ENCODE measurements around the gene SELENOW.

The SELENOW gene

DNA sequence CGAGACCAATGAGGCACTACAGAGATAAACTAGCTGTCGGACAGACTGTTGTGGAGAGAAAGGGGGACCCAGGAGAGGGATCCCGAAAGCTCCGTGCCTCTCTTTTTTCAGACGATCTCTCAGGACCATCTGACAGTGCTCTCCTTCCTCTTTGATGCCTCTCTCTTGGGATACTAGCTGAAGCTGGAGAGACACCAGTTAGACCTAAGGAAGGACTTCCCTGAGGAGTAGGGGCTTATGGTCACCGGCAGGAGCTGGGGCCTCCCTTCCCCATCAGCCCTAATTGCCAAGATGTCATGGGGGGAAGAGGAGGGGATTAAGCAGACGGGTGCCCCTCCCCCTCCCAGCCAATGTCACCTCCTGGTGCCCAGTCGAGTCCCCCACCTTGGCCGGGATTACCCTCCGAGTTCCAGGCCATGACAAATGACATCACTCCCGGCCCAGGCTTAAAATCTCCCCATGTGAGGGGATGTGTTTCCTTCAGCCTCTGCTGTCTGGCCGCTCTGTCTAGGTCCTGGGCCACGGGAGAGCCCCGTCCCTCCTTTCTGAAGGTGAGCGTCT is 43.0 kb downstream of the SELENOW start, which contains the start of gene CRX:
Gene CRX, plus strand, starts transcription at position 478 of the 561 bp plus-strand sequence. CDS start 12,507 bp downstream, outside the sequence.
- H3K4me3 ChIP-seq (ENCODE audit: low read depth, low read length) = no peak within 1 kb of the TSS
- no peaks in the 10 kb centered on the region for H3K27me3 ChIP-seq (ENCODE audit: control insufficient read depth, insufficient read depth, low read length)
- H3K27ac ChIP-seq (ENCODE audit: low read depth, low read length) = peak within 1 kb of the TSS; percentile 15
- no peaks in the 10 kb centered on the region for H3K36me3 ChIP-seq (ENCODE audit: control insufficient read depth, insufficient read depth, low read length)
- no peaks in the 10 kb centered on the region for H3K9me3 ChIP-seq (ENCODE audit: control insufficient read depth, insufficient read depth, low read length)
- peaks cover 22% of the 10 kb centered on the region for H3K4me1 ChIP-seq (ENCODE audit: control insufficient read depth, insufficient read depth, low read length)
- H3K9ac ChIP-seq (ENCODE audit: low read depth, low read length) = no peak within 1 kb of the TSS

DNA sequence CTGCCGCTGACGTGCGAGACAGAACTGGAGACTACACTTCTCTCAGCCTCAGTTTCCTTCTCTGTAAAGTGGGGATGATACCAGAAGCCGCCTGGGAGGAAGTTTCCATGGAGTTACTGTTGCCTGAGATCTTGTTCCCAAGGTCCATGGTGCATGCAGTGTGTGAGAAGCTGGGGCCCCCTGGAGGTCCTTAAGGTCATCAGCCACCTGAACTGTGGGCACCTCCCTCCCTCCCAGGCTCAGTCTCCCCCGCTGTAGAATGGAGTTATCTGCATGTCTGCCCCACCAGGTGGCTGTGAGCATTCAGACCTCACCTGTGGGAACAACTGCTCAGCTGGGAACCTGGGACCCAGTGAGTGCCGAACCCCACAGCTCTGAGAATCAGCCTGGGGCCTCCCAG is 45.9 kb downstream of the SELENOW start:
- Histone ChIP-seq H3K9me3 (ENCODE audit: control insufficient read depth, insufficient read depth, low read length) (no peaks in the 10 kb centered on the region), H3K27ac (ENCODE audit: low read depth, low read length) (no peak overlapping the region), H3K36me3 (ENCODE audit: control insufficient read depth, insufficient read depth, low read length) (no peaks in the 10 kb centered on the region), H3K9ac (ENCODE audit: low read depth, low read length) (no peak overlapping the region), H3K27me3 (ENCODE audit: control insufficient read depth, insufficient read depth, low read length) (no peaks in the 10 kb centered on the region), H3K4me3 (ENCODE audit: low read depth, low read length) (no peak overlapping the region), H3K4me1 (ENCODE audit: control insufficient read depth, insufficient read depth, low read length) (peaks cover 24% of the 10 kb centered on the region)

DNA sequence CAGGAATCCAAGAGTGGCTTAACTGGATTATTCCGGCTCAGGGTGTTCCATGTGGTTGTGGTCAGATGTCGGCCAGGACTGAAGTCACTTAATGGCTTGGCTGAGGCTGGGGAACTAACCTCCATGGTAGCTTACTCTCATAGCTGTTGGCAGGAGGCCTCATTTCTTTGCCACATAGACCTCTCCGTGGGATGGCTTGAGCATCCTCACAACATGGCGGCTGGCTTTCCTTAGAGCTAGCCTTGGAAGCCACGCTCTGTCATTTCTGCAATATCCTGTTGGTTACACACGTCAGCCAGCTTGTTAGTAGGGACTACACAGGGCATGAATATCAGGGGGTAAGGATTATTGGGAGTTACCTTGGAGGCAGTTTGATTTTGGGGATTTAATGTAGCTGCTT is 48.3 kb downstream of the SELENOW start:
- H3K36me3 ChIP-seq (ENCODE audit: control insufficient read depth, insufficient read depth, low read length) = no peaks in the 10 kb centered on the region
- no peaks in the 10 kb centered on the region for H3K9me3 ChIP-seq (ENCODE audit: control insufficient read depth, insufficient read depth, low read length)
- H3K9ac ChIP-seq (ENCODE audit: low read depth, low read length) = no peak overlapping the region
- no peak overlapping the region for H3K4me3 ChIP-seq (ENCODE audit: low read depth, low read length)
- H3K27ac ChIP-seq (ENCODE audit: low read depth, low read length) = no peak overlapping the region
- H3K27me3 ChIP-seq (ENCODE audit: control insufficient read depth, insufficient read depth, low read length) = no peaks in the 10 kb centered on the region
- peaks cover 5% of the 10 kb centered on the region; the same call in 1 of the 2 replicates for H3K4me1 ChIP-seq (ENCODE audit: control insufficient read depth, insufficient read depth, low read length)

DNA sequence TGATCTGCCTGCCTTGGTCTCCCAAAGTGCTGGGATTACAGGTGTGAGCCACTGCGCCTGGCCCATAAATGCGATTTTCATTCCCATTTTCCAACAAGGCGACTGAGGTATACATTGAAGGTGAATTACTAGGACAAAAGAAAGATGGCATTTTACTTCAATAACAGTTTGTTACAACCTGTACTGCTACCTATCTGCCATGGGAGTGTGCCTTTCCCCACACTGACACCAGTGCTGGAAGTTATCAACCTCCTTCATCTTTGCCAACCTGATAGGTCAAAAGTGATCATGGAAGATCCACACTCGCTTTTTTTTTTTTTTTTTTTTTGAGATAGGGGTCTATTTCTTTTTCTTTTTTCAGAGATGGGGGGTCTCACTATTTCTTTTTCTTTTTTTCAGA is 54.2 kb downstream of the SELENOW start:
- no peak overlapping the region for H3K27ac ChIP-seq (ENCODE audit: low read depth, low read length)
- no peaks in the 10 kb centered on the region for H3K9me3 ChIP-seq (ENCODE audit: control insufficient read depth, insufficient read depth, low read length)
- H3K4me1 ChIP-seq (ENCODE audit: control insufficient read depth, insufficient read depth, low read length) = peaks cover 4% of the 10 kb centered on the region; the same call in 1 of the 2 replicates
- no peak overlapping the region for H3K4me3 ChIP-seq (ENCODE audit: low read depth, low read length)
- H3K36me3 ChIP-seq (ENCODE audit: control insufficient read depth, insufficient read depth, low read length) = no peaks in the 10 kb centered on the region
- H3K9ac ChIP-seq (ENCODE audit: low read depth, low read length) = no peak overlapping the region
- H3K27me3 ChIP-seq (ENCODE audit: control insufficient read depth, insufficient read depth, low read length) = no peaks in the 10 kb centered on the region

All from HUES48 (cell line).